OCI-LY7 (cell line): ENCODE results near the gene MAML3.

Experiments used
- CTCF ChIP-seq: fragments of 200-600 bp; sonication (generic); conservative IDR thresholded peaks from 2 replicates; pipeline ENCODE4 v1.5.1; 2014; ENCODE audit warnings: mild to moderate bottlenecking, antibody characterized with exemption, low read length, moderate library complexity, mixed read lengths
- EZH2phosphoT487 ChIP-seq: fragments of 200-600 bp; sonication (generic); IDR thresholded peaks from 2 replicates; pipeline ENCODE4 v1.6.1; 2018; ENCODE audit warnings: low read depth, borderline replicate concordance, mild to moderate bottlenecking, mixed run types, antibody characterized with exemption, low read length, moderate library complexity, mixed read lengths

GRCh38 chr4:139721789-139722188 is 432.2 kb downstream of the MAML3 start:
- TF ChIP-seq CTCF: no peak
- no peak for TF ChIP-seq EZH2phosphoT487
